Measurements from ENCODE around the gene LPO. TPM values are rescaled to one million over a fixed set of nuclear protein-coding genes. Genes with fewer than 3 reads are reported as not detected.

LPO gene
- total and polyA plus RNA-seq, 9 of the 15 experiments (the other 6 are each of a cell fraction or from before 2014, with no cell fraction given) = 0.07 to 0.11 TPM; not detected in 7

DNA sequence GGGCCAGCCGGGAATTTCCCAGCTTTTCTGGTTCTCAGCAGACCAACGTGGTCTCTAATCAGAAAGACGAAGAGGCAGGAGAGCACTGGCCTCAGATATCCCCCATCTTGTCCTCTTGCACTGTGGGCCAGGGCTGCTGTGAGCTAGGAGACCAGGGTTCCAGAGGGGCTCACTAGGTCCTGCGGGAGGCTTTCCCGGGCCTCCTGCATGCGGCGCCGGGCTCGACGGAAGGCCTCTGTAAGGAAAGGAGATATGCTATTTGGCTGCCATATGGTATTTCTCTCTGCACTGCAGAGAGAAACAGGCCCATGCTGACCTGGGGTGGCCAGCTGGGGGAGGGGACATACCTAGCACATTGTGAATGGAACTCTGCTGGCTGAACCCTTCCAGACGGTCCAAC lies 32.4 kb upstream of the LPO start:
- H3K9me1 ChIP-seq (ENCODE audit: control insufficient read depth, insufficient read depth, low read length) = no peaks in the 10 kb centered on the region
- no peak overlapping the region for H2AFZ ChIP-seq (ENCODE audit: low read depth, low read length)
- H3K9me3 ChIP-seq (replicated peaks; ENCODE audit: control insufficient read depth, insufficient read depth, low read depth, low read length) = no peaks in the 10 kb centered on the region
- in situ Hi-C loops (cut with MboI) = no loop called here
- ATAC-seq (no peak), FAIRE-seq (no peak), DNase-seq (ENCODE audit: extremely low read depth in 1 of 4, low spot score in 3 of 4) (no peak)
- no peaks in the 10 kb centered on the region for H4K20me1 ChIP-seq (replicated peaks; ENCODE audit: control insufficient read depth, insufficient read depth, low read length)
- H3K27me3 ChIP-seq (ENCODE audit: control insufficient read depth in 2 of 2, insufficient read depth in 2 of 2, low read length in 2 of 2) = no peaks in the 10 kb centered on the region
- ChIA-PET POLR2A (interaction anchor here (1.2 kb wide), 1 partner anchor 9 kb away, joined by 3 read pairs; no protein-coding TSS in a partner anchor), CTCF (ENCODE audit: low intra/inter-chr PET ratio) (no interaction called here)
- peaks cover 37% of the 10 kb centered on the region; the same call in 2 of the 3 replicates for H3K36me3 ChIP-seq (ENCODE audit: control insufficient read depth, insufficient read depth, low read length)
- no peak for TF ChIP-seq NFIX (CRISPR knock-in tag; IDR thresholded peaks at IDR 0.05; ENCODE audit: low read depth)
- TF ChIP-seq XRCC4 (IDR thresholded peaks at IDR 0.05; ENCODE audit: extremely low read depth, insufficient read depth, insufficient read length) = no peak
- no peak for TF ChIP-seq FOXM1 (IDR thresholded peaks at IDR 0.05; ENCODE audit: low read depth)
- no peak for TF ChIP-seq FOXM1 (CRISPR knock-in tag; IDR thresholded peaks at IDR 0.05; ENCODE audit: low read depth)
- TF ChIP-seq ZNF586 (CRISPR knock-in tag; conservative IDR thresholded peaks at IDR 0.05) = no peak
- TF ChIP-seq, protein P1, sequence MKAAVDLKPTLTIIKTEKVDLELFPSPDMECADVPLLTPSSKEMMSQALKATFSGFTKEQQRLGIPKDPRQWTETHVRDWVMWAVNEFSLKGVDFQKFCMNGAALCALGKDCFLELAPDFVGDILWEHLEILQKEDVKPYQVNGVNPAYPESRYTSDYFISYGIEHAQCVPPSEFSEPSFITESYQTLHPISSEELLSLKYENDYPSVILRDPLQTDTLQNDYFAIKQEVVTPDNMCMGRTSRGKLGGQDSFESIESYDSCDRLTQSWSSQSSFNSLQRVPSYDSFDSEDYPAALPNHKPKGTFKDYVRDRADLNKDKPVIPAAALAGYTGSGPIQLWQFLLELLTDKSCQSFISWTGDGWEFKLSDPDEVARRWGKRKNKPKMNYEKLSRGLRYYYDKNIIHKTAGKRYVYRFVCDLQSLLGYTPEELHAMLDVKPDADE (conservative IDR thresholded peaks at IDR 0.05; ENCODE audit: control insufficient read depth, low read depth, low read length) = no peak
- no peak for TF ChIP-seq C11orf30 (IDR thresholded peaks at IDR 0.05; ENCODE audit: low read depth)
- no peak for TF ChIP-seq ZNF274 (IDR thresholded peaks at IDR 0.05; ENCODE audit: borderline replicate concordance, low read depth, low read length)
- no peak for TF ChIP-seq CREBBP (IDR thresholded peaks at IDR 0.05; ENCODE audit: low read depth, low read length)
- TF ChIP-seq, protein P2, sequence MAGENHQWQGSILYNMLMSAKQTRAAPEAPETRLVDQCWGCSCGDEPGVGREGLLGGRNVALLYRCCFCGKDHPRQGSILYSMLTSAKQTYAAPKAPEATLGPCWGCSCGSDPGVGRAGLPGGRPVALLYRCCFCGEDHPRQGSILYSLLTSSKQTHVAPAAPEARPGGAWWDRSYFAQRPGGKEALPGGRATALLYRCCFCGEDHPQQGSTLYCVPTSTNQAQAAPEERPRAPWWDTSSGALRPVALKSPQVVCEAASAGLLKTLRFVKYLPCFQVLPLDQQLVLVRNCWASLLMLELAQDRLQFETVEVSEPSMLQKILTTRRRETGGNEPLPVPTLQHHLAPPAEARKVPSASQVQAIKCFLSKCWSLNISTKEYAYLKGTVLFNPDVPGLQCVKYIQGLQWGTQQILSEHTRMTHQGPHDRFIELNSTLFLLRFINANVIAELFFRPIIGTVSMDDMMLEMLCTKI (IDR thresholded peaks at IDR 0.05; ENCODE audit: partially characterized antibody) = no peak
- no peak for TF ChIP-seq DDX20 (tag; IDR thresholded peaks at IDR 0.05; ENCODE audit: low read depth)
- TF ChIP-seq, protein P3, sequence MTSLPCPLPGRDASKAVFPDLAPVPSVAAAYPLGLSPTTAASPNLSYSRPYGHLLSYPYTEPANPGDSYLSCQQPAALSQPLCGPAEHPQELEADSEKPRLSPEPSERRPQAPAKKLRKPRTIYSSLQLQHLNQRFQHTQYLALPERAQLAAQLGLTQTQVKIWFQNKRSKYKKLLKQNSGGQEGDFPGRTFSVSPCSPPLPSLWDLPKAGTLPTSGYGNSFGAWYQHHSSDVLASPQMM (CRISPR knock-in tag; IDR thresholded peaks at IDR 0.05) = no peak
- no peak for TF ChIP-seq HNRNPLL (IDR thresholded peaks at IDR 0.05; ENCODE audit: low read depth, low read length, poor library complexity, severe bottlenecking)
- no peak overlapping the region for H3K4me2 ChIP-seq (ENCODE audit: insufficient read depth, low read length)
- H3K4me1 ChIP-seq (replicated peaks in 1 of 2; ENCODE audit: control insufficient read depth in 2 of 2, insufficient read depth in 2 of 2, low read length in 2 of 2) = no peaks in the 10 kb centered on the region
- H3K79me2 ChIP-seq (ENCODE audit: control insufficient read depth, insufficient read depth, low read length) = no peaks in the 10 kb centered on the region
- H3K27ac ChIP-seq (ENCODE audit: extremely low read depth, low read depth, low read length) = no peak overlapping the region
- H3K4me3 ChIP-seq = no peak overlapping the region
- no peak overlapping the region for H3K9ac ChIP-seq (ENCODE audit: insufficient read depth in 1 of 2, low read depth in 2 of 2, low read length in 2 of 2)
- WGBS (ENCODE audit: insufficient coverage, low coverage, missing lambda C conversion rate) = 85% methylated on average over 11 of the region's 11 CpGs
- BruUV-seq (replicated peaks) = no TSS peak
- intact Hi-C loops (cut with micrococcal nuclease) = no loop called here

Measured in K562 (cell line).